Activated T-helper 2 cell treated with anti-CD3 and anti-CD28 coated beads, Interferon-gamma antibody, Interleukin-2, Interleukin-4, amounts not matched to agents 10 μg/mL and 5 μg/mL and 100 μg/mL, durations not matched to agents 14 hours and 24 hours and 36 hours (primary cell): ENCODE data around the gene INAVA. TPM values are rescaled to one million over a fixed set of nuclear protein-coding genes. Genes with fewer than 3 reads are reported as not detected.

ENCODE experiments used
- DNase-seq: peaks from one replicate; pipeline ENCODE4 v3.0.0; 2021; ENCODE audit warnings: low spot score
- H3K27ac Mint-ChIP-seq: one replicate; pipeline ENCODE4 v1.8.0; 2021; ENCODE audit warnings: mixed read lengths
- H3K27me3 Mint-ChIP-seq: one replicate; pipeline ENCODE4 v1.8.0; 2021; ENCODE audit warnings: low read depth, mixed read lengths
- H3K36me3 Mint-ChIP-seq: one replicate; pipeline ENCODE4 v1.8.0; 2021; ENCODE audit warnings: low read depth, mixed read lengths
- H3K4me1 Mint-ChIP-seq: one replicate; pipeline ENCODE4 v1.8.0; 2021; ENCODE audit warnings: low read depth, mixed read lengths
- H3K4me3 Mint-ChIP-seq: one replicate; pipeline ENCODE4 v1.8.0; 2021; ENCODE audit warnings: low read depth, mild to moderate bottlenecking, moderate library complexity, mixed read lengths
- H3K9me3 Mint-ChIP-seq: one replicate; pipeline ENCODE4 v1.8.0; 2021; ENCODE audit warnings: mixed read lengths
- intact Hi-C: fragments of 100-400 bp; cut with micrococcal nuclease; formaldehyde crosslinking; loops from one replicate; pipeline ENCODE4 v1.15.1; 2023
- total RNA-seq: library from RNA; stranded (reverse); gene quantifications from 2 replicates; pipeline ENCODE4 v1.2.3, GENCODE V29; 2022

INAVA gene
- total RNA-seq, 1 donor from 2014 or later = not detected

DNA sequence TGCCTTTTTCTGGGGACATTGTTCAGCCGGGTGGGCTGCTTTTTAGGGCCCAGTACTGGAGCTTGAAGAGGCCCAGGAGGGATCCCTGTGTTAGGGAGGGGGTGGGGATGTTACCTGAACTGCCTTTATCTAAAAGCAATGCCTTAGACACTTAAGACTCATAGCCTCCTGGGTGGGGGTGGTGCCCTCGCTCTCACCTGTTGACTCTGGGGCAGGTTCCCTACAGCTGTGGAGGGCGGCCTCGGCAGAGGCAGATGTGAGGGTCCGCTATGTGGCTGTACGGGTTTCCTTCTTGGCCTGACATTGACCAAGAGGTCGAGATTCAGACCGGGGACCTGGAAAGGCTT is 716 bp downstream of the INAVA start:
- no peaks in the 10 kb centered on the region for H3K36me3 Mint-ChIP-seq
- no peak for DNase-seq
- H3K27me3 Mint-ChIP-seq = peaks cover 60% of the 10 kb centered on the region
- H3K27ac Mint-ChIP-seq = no peak overlapping the region
- peaks cover 4% of the 10 kb centered on the region for H3K4me1 Mint-ChIP-seq
- no peak overlapping the region for H3K4me3 Mint-ChIP-seq
- no peaks in the 10 kb centered on the region for H3K9me3 Mint-ChIP-seq
- intact Hi-C loops = no loop called here

DNA sequence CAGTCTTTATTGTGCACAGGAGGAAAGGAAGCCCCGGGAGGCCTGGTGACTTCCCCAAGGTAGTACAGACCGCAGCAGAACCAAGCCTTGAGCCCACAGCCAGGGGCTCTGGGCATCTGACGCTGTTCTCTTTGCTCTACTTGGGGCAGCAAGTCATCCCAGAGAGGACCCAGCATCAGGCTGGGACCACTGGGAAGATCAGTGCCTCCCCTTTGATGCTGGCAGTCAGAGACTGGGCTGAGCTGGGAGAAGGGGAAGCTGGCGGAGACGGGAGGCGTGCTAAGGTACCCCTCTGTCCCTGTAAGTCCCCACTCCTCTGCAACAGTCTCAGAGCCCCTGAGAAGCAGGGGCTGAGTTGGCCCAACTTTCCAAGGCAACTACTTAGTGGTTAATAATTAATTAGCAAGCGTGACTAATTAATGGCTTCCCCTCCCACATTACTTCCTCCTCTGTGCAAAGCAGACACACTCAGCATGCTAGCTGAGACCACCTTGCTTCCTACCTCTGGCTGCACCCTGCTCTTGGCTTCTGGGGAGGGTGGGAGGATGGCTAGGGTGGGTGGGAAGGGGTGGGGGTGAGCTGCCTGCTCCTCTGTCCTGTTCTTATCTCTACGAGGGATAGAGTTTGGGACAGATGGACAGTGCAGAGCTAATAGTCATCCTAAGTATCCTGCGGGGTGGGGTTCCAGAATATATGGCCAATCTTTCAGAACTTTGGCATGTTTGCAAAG is 1.3 kb downstream of the INAVA start:
- intact Hi-C loops = no loop called here
- Mint-ChIP-seq H3K27me3 (peaks cover 56% of the 10 kb centered on the region), H3K4me1 (no peaks in the 10 kb centered on the region), H3K4me3 (no peak overlapping the region), H3K27ac (no peak overlapping the region), H3K36me3 (no peaks in the 10 kb centered on the region), H3K9me3 (no peaks in the 10 kb centered on the region)
- DNase-seq = no peak

DNA sequence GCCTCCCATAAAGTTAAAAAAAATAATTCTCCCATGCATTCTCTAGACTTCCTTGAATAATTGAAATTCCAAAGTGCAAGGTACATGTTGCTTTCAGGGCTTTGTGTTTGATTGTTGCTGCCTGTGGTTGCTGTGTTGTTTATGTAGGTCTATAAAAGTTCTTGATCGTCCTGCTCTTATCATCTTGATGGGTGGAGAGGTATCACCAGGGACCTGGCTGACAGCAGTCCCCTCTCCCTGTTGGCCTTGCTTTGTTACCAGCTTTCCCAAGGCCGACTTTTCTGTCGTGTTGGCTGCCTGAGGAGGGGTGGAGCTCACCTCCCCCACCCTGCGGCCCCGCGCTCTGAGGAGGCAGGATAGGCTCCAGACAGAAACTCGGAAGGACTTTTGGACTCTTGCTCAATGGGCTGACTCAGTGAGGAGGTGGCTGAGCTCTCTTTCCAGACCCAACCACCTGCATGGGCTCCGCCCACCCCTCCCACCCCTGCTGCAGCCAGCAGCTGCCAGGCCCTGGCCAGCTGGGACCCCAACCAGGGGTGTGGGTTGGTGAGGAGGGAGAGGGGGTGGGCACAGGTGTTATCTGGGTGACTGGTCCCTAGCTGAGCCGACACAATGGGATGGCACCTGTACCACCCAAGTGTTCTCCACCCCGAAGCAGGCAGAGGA is 2.0 kb downstream of the INAVA start:
- DNase-seq = no peak
- H3K36me3 Mint-ChIP-seq = no peaks in the 10 kb centered on the region
- H3K27ac Mint-ChIP-seq = no peak overlapping the region
- H3K4me1 Mint-ChIP-seq = no peaks in the 10 kb centered on the region
- peaks cover 58% of the 10 kb centered on the region for H3K27me3 Mint-ChIP-seq
- H3K9me3 Mint-ChIP-seq = no peaks in the 10 kb centered on the region
- intact Hi-C loops = no loop called here
- H3K4me3 Mint-ChIP-seq = no peak overlapping the region

DNA sequence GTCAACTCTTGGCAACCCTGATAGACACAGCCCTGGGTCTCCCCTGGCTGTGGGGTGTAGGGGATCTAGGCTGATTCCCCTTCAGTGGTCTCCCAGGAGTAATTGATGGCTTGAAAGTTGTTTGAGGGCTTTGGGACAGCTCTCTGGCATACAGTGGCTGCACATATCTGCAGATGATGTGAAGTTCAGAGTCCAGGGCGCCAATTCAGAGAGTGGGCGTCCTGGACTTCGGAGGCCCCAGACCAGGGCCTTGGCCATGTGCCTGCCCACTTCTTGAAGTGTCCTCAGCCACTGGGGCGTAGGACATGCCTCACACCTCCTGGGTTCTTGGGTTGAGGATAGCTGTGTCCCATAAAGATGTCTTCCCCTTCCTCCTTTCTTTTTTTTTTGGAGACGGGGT is 2.6 kb downstream of the INAVA start:
- peaks cover 58% of the 10 kb centered on the region for H3K27me3 Mint-ChIP-seq
- H3K27ac Mint-ChIP-seq = no peak overlapping the region
- H3K36me3 Mint-ChIP-seq = no peaks in the 10 kb centered on the region
- H3K9me3 Mint-ChIP-seq = no peaks in the 10 kb centered on the region
- intact Hi-C loops = no loop called here
- no peak for DNase-seq
- H3K4me1 Mint-ChIP-seq = no peaks in the 10 kb centered on the region
- no peak overlapping the region for H3K4me3 Mint-ChIP-seq

DNA sequence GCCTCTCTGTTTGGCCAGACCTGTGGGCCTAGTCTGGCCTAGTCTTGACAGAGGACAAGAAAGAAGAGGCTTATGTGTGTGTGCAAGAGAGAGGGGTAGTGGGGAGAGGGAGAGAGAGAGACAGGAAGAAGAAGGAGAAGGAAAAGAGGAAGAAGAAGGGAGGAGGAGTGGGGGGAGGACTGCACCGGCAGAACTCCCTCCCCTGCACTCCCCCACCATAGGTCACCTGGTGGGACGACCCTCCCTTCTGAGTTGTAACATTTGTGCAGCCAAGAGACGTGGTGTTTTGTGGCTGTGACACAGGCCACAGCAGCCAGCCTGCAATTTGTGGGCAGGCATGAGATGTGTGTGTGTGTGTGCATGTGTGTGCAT is 4.3 kb downstream of the INAVA start:
- H3K4me3 Mint-ChIP-seq = no peak overlapping the region
- no peaks in the 10 kb centered on the region for H3K9me3 Mint-ChIP-seq
- peaks cover 49% of the 10 kb centered on the region for H3K27me3 Mint-ChIP-seq
- no peaks in the 10 kb centered on the region for H3K36me3 Mint-ChIP-seq
- no peak for DNase-seq
- no peak overlapping the region for H3K27ac Mint-ChIP-seq
- H3K4me1 Mint-ChIP-seq = no peaks in the 10 kb centered on the region
- intact Hi-C loops = no loop called here

DNA sequence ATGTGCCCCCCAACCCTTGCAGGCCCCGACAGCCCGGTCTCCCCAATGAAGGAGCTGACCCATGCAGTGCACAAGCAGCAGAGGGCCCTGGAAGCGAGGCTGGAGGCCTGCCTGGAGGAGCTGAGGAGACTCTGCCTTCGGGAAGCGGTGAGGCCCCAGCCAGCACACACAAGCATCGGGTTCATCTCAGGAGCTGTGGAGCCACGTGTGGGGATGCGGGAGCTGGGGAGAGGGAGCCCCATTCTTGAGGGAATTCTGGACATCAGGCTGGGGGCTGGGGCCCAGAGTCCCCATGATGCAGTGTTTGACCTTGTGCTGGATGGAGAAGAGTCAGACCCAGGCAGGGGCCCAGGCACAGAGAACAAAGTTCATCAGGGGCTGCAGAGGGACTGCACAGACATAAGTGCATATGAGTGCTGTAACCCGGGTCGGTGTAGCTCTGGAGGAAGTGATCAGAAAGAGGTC is 4.8 kb downstream of the INAVA start:
- no peaks in the 10 kb centered on the region for H3K4me1 Mint-ChIP-seq

DNA sequence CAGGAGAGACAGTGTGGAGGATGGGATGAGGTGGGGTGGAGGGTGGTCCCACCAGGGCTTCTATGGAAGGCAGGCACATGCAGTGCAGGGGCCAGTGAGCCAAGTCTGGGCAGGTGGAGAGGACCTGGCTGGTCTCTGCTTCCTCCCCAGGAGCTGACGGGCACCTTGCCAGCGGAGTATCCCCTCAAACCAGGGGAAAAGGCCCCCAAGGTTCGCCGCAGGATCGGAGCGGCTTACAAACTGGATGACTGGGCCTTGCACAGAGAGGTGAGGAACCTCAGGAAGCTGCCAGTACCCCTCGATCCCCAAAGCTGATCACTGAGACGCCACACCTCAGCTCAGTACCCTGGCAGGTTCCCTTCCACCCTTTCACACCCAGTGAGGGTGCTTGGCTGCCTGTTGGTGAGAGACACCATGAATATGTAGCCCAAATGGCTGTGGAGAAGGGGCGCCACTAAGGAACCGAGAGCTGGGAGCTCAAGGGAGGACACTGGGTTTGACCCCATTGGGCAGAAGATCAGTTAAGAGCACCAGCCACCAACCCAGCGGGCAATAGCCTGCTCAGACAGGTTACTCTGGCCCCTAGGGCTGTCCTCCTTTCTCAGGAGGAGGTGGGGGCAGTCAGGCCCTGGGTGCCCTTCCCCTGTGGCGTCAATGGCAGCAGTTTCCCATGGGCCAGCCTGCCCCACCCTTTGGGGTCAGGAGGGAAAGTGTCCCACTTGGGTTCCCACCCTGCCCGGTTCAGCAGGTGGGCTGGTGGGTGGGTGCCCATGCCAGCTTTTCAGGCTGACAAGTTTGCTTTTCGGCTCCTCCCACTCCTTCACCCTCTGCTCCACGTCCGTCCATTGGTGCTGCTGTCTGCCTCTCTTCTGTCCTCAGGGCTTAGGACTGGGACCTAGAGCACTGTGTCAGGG is 5.5 kb downstream of the INAVA start:
- H3K27me3 Mint-ChIP-seq = peaks cover 54% of the 10 kb centered on the region
- no peaks in the 10 kb centered on the region for H3K36me3 Mint-ChIP-seq
- intact Hi-C loops = no loop called here
- peaks cover under 1% of the 10 kb centered on the region for H3K4me1 Mint-ChIP-seq
- no peaks in the 10 kb centered on the region for H3K9me3 Mint-ChIP-seq
- no peak overlapping the region for H3K27ac Mint-ChIP-seq
- DNase-seq = no peak
- H3K4me3 Mint-ChIP-seq = no peak overlapping the region

More for the DNA sequence above, 4.8 kb downstream of the INAVA start:
- intact Hi-C loops = no loop called here
- no peak for DNase-seq
- H3K27ac Mint-ChIP-seq = no peak overlapping the region
- no peaks in the 10 kb centered on the region for H3K9me3 Mint-ChIP-seq
- H3K4me3 Mint-ChIP-seq = no peak overlapping the region
- H3K27me3 Mint-ChIP-seq = peaks cover 48% of the 10 kb centered on the region
- H3K36me3 Mint-ChIP-seq = no peaks in the 10 kb centered on the region

DNA sequence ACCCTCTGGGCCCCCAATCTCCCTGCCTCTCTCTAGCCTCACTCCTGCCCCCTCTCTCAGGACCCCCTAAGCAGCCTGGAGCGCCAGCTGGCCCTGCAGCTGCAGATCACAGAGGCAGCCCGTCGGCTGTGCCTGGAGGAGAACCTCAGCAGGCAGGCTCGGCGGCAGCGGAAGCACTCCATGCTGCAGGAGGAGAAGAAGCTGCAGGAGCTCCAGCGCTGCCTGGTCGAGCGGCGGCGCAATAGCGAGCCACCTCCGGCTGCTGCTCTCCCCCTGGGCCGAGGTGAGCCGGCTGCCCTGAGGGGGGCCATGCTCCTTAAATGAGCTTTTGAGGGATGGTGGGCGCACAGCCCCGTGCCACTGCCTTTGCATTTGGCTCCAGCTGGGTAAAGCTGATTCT is 6.2 kb downstream of the INAVA start:
- no peaks in the 10 kb centered on the region for H3K36me3 Mint-ChIP-seq
- no peak for DNase-seq
- H3K4me3 Mint-ChIP-seq = no peak overlapping the region
- H3K27me3 Mint-ChIP-seq = peaks cover 55% of the 10 kb centered on the region
- H3K4me1 Mint-ChIP-seq = peaks cover 4% of the 10 kb centered on the region
- no peak overlapping the region for H3K27ac Mint-ChIP-seq
- H3K9me3 Mint-ChIP-seq = no peaks in the 10 kb centered on the region
- intact Hi-C loops = no loop called here

DNA sequence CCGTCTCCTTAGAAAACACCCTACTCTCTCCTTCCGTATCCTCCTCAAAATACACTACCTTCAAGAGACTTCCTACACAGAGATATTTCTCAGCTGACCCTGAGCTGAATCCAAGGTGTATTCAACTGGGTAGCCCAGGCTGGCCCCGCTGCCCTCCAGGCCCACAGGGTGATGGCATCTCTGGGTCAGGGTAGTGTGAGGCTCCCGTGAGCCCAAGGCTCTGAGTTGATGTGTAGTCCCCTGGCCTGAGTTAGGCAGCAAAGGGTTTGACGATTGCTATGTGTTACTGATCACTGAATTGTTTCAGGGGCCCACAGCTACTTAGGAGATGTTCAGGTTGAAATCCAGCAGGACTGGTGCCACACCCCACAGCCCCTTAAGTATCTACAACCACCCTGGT is 6.7 kb downstream of the INAVA start:
- DNase-seq = no peak
- Mint-ChIP-seq H3K27ac (no peak overlapping the region), H3K27me3 (peaks cover 55% of the 10 kb centered on the region), H3K4me1 (peaks cover 4% of the 10 kb centered on the region), H3K9me3 (no peaks in the 10 kb centered on the region), H3K4me3 (no peak overlapping the region), H3K36me3 (no peaks in the 10 kb centered on the region)
- intact Hi-C loops = no loop called here

DNA sequence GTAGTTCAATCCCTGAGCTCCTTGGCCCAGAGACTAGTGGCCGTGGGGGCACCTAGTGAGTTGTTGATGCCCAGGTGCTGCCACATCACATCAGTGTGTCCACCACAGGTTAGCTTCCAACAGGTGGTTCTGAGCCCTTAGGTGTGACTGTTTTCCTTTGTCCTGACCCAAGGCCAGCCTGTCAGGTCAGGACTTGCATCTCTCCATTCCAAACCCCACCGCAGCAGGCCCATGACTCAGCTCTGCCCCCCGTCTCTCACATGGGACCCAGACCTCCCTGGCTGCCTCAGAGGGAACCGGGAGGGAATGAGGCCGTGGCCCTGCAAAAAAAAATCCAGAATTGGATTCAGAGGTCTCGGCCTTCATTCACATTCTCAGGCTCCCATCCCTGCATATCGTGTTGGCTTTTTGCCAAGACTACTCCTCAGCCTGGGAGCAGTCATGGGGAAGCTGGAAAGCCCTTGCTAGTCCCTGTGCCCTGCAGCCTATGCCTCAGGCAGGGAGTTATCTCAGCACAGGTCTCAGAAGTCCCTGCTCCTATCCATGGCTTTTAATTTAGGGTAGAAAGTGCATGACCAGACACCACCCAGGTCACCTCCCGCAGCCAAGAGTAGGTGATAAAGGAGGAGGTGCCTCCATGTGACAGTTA is 7.2 kb downstream of the INAVA start:
- Mint-ChIP-seq H3K4me3 (no peak overlapping the region), H3K4me1 (peaks cover 4% of the 10 kb centered on the region), H3K9me3 (no peaks in the 10 kb centered on the region), H3K27ac (no peak overlapping the region), H3K27me3 (peaks cover 54% of the 10 kb centered on the region), H3K36me3 (no peaks in the 10 kb centered on the region)
- DNase-seq = no peak
- intact Hi-C loops = no loop called here

DNA sequence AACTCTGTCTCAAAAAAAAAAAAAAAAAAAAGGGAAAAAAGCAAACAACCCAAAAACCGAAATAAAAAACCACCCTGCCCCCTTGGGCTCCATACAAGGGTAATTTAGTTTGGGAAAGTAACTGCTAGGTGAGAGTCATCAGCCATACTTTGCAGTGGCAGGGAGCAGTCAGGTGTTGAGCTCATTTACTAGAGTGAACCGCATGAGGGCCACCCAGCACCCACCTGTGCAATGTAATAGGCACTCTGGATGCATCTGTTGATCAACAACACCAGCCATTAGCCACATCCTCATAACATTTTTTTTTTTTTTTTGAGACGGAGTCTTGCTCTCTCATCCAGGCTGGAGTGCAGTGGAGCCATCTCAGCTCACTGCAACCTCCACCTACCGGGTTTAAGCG is 9.1 kb downstream of the INAVA start:
- intact Hi-C loops = no loop called here
- no peak for DNase-seq
- Mint-ChIP-seq H3K4me1 (peaks cover 4% of the 10 kb centered on the region), H3K27ac (no peak overlapping the region), H3K36me3 (no peaks in the 10 kb centered on the region), H3K4me3 (no peak overlapping the region), H3K9me3 (no peaks in the 10 kb centered on the region), H3K27me3 (peaks cover 48% of the 10 kb centered on the region)

DNA sequence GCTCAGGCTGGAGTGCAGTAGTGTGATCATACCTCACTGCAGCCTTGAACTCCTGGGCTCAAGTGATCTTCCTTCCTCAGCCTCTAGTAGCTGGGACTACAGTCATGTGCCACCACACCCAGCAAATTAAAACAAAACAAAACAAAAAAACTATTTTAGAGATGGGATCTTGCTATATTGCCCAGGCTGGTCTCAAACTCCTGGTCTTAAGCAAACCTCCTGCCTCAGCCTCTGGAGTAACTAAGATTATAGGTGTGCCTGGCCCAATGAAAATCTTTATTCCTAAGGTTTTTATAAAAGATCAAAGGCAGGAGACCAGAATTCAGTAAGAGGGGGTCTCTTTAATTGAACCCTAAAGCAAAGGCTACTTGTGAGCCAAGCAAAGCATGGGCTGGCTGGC is 10.1 kb downstream of the INAVA start:
- no peak for DNase-seq
- intact Hi-C loops = loop anchor here (1.0 to 5.0 kb wide), 3 partner anchors 15 to 118 kb away; partner anchors contain the start of genes GPR25 and KIF21B
- Mint-ChIP-seq H3K36me3 (no peaks in the 10 kb centered on the region), H3K4me1 (peaks cover 4% of the 10 kb centered on the region), H3K4me3 (no peak overlapping the region), H3K27me3 (peaks cover 51% of the 10 kb centered on the region), H3K27ac (no peak overlapping the region), H3K9me3 (no peaks in the 10 kb centered on the region)
